K562 (cell line): ENCODE results near the gene TIGAR. TPM values are rescaled to one million over a fixed set of nuclear protein-coding genes. Genes with fewer than 3 reads are reported as not detected.

ENCODE experiments used
- ATAC-seq: fragments of 200-7000 bp; cut with Tn5 transposase; 3 replicates; pipeline ENCODE4 v1.9.1; 2020; ENCODE audit warnings: moderate library complexity
- BruUV-seq: library from RNA; stranded (reverse); fragments of 400-500 nt; replicated peaks from 2 replicates; lab custom pipeline; 2021; lab: Mats Ljungman, UMichigan
- CTCF ChIA-PET: fragments of 300-600 bp; formaldehyde crosslinking; extraction: SDS; loops from one replicate; lab custom pipeline; 2021; ENCODE audit warnings: low intra/inter-chr PET ratio; lab: Yijun Ruan, JAX
- POLR2A ChIA-PET: fragments of 300-600, 350-650 bp; sonication (Branson Sonifier 250); formaldehyde crosslinking; extraction: SDS; loops from one replicate; lab custom pipeline; 2021; ENCODE audit warnings: antibody characterized with exemption, inconsistent platforms; lab: Yijun Ruan, JAX
- DNase-seq, 4 experiments: peaks; one replicate each; pipeline versions ENCODE4 v3.0.0 to v3.0.0-alpha.2; 2011 to 2018; ENCODE audit warnings: low spot score in 3 of 4, mixed read lengths in 3 of 4; ENCODE audit errors: extremely low read depth in 1 of 4
- FAIRE-seq: peaks from 2 replicates; lab custom pipeline; 2011; peaks lifted over from hg19 to GRCh38; lab: Jason Lieb, UNC
- H2AFZ ChIP-seq: 2 replicates; pipeline ENCODE4 v1.6.0; 2011; ENCODE audit warnings: low read depth, low read length, control low read depth, inconsistent platforms
- H3K27ac ChIP-seq: fragments of 200-600 bp; 3 replicates; pipeline ENCODE4 v1.8.0; 2011; ENCODE audit warnings: low read depth, mild to moderate bottlenecking, control low read depth, inconsistent platforms, low read length, moderate library complexity, mixed read lengths; ENCODE audit errors: extremely low read depth
- H3K27me3 ChIP-seq, 2 experiments: fragments of 300-600 bp in 1 of 2; 2 replicates in 1 of 2; 3 replicates in 1 of 2; pipeline versions ENCODE4 v1.6.0 to v1.8.0; 2011; ENCODE audit warnings: inconsistent platforms in 2 of 2, low read length in 2 of 2, mild to moderate bottlenecking in 1 of 2, mixed read lengths in 1 of 2, moderate library complexity in 1 of 2; ENCODE audit not compliant: control insufficient read depth in 2 of 2, insufficient read depth in 2 of 2
- H3K36me3 ChIP-seq: fragments of 300-600 bp; 3 replicates; pipeline ENCODE4 v1.8.0; 2011; ENCODE audit warnings: mild to moderate bottlenecking, low read length, inconsistent platforms; ENCODE audit not compliant: control insufficient read depth, insufficient read depth
- H3K4me1 ChIP-seq, 2 experiments: fragments of 200-600 bp in 1 of 2; replicated peaks in 1 of 2; 2 replicates in 1 of 2; 3 replicates in 1 of 2; pipeline versions ENCODE4 v1.5.1 to v1.8.0; 2011; ENCODE audit warnings: inconsistent platforms in 2 of 2, low read length in 2 of 2, mild to moderate bottlenecking in 1 of 2, mixed read lengths in 1 of 2, moderate library complexity in 1 of 2; ENCODE audit not compliant: control insufficient read depth in 2 of 2, insufficient read depth in 2 of 2
- H3K4me2 ChIP-seq: 2 replicates; pipeline ENCODE4 v1.6.1; 2011; ENCODE audit warnings: low read length, control low read depth, inconsistent platforms, mixed read lengths; ENCODE audit not compliant: insufficient read depth
- H3K4me3 ChIP-seq: fragments of 200-600 bp; sonication (generic), shearing (Covaris generic); 2 replicates; pipeline ENCODE4 v1.5.1; 2016; ENCODE audit warnings: control low read depth, inconsistent platforms
- H3K79me2 ChIP-seq: fragments of 200-600 bp; 3 replicates; pipeline ENCODE4 v1.8.0; 2011; ENCODE audit warnings: low read length, inconsistent platforms; ENCODE audit not compliant: control insufficient read depth, insufficient read depth
- H3K9ac ChIP-seq, 2 experiments: 2 replicates each; pipeline versions ENCODE4 v1.6.0 to v1.6.1; 2011; ENCODE audit warnings: low read depth in 2 of 2, low read length in 2 of 2, control low read depth in 1 of 2, inconsistent platforms in 1 of 2, mild to moderate bottlenecking in 1 of 2, mixed read lengths in 1 of 2; ENCODE audit not compliant: insufficient read depth in 1 of 2
- H3K9me1 ChIP-seq: one replicate; pipeline ENCODE4 v1.6.0; 2011; ENCODE audit warnings: inconsistent platforms, mild to moderate bottlenecking, low read length, moderate library complexity; ENCODE audit not compliant: control insufficient read depth, insufficient read depth
- H3K9me3 ChIP-seq: replicated peaks from 2 replicates; pipeline ENCODE4 v1.5.1; 2011; ENCODE audit warnings: low read depth, low read length, inconsistent platforms; ENCODE audit not compliant: control insufficient read depth, insufficient read depth
- H4K20me1 ChIP-seq: replicated peaks from 2 replicates; pipeline ENCODE4 v1.6.1; 2011; ENCODE audit warnings: low read length, inconsistent platforms, mixed read lengths; ENCODE audit not compliant: control insufficient read depth, insufficient read depth
- DNMT1 ChIP-seq: fragments of 450-650 bp; IDR thresholded peaks from 2 replicates; pipeline ENCODE4 v1.6.1; 2016; ENCODE audit warnings: antibody characterized with exemption, mild to moderate bottlenecking
- POLR2G ChIP-seq: fragments of 200-400 bp; formaldehyde crosslinking; IDR thresholded peaks from 2 replicates; pipeline ENCODE4 v1.6.1; 2017; ENCODE audit warnings: low read depth, mild to moderate bottlenecking, antibody characterized with exemption, low read length, moderate library complexity
- TAF9B ChIP-seq: fragments of 450-650 bp; IDR thresholded peaks from 2 replicates; pipeline ENCODE4 v1.6.1; 2018; ENCODE audit warnings: mild to moderate bottlenecking; ENCODE audit not compliant: partially characterized antibody
- WGBS: fragments of 100-300 bp; shearing (Covaris generic); methylation state at CpG from one replicate; pipeline ENCODE4 v1.1.6; 2016; ENCODE audit warnings: low coverage, mixed read lengths; ENCODE audit not compliant: insufficient coverage; ENCODE audit errors: missing lambda C conversion rate; 5-methylcytosine and 5-hydroxymethylcytosine counted together
- in situ Hi-C: fragments of 300-500 bp; cut with MboI; formaldehyde crosslinking; loops from 4 replicates; pipeline ENCODE4 v1.15.0; 2018; ENCODE audit warnings: inconsistent platforms, mixed read lengths
- intact Hi-C: fragments of 100-400 bp; cut with micrococcal nuclease; formaldehyde crosslinking; loops from 2 replicates; pipeline ENCODE4 v1.14.2; 2022
- polyA plus RNA-seq, 8 experiments: library from polyadenylated mRNA; depleted of rRNA in 4 of 8; stranded (reverse) in 5 of 8; unstranded in 3 of 8; fragments of >200 nt; fragmentation: Nextera tagmentation in 2 of 8; fragmentation: Illumina TruSeq in 1 of 8; extraction: Ambion mirVana in 2 of 8; extraction: Trizol in 1 of 8; gene quantifications; 2 replicates each; pipeline versions ENCODE4 v1.2.1 to v1.2.3, GENCODE V29; 2011 to 2014; ENCODE audit warnings: inconsistent platforms in 1 of 8, missing spikeins in 1 of 8
- total RNA-seq, 7 experiments: library from RNA; depleted of rRNA in 6 of 7; stranded (reverse); fragments of >200 nt in 6 of 7; fragmentation: Illumina TruSeq in 2 of 7; extraction: Trizol in 2 of 7; gene quantifications; 2 replicates each; pipeline versions ENCODE4 v1.2.1 to v1.2.3, GENCODE V29; 2011 to 2021; ENCODE audit warnings: low replicate concordance in 1 of 7

Gene TIGAR
- total and polyA plus RNA-seq, 9 of the 15 experiments (the other 6 are each of a cell fraction or from before 2014, with no cell fraction given), result 0.11 to 1.0 (median 0.53) TPM; not detected in 2

GRCh38 chr12:4289998-4290790 is 30.8 kb upstream of the TIGAR start:
- Histone ChIP-seq H3K4me2 (no peak overlapping the region), H2AFZ (no peak overlapping the region), H3K9me3 (no peaks in the 10 kb centered on the region), H3K36me3 (peaks cover 99% of the 10 kb centered on the region), H3K9me1 (no peaks in the 10 kb centered on the region), H4K20me1 (peaks cover 9% of the 10 kb centered on the region; the same call in 1 of the 2 replicates), H3K27ac (no peak overlapping the region), H3K27me3 (no peaks in the 10 kb centered on the region), H3K9ac (no peak overlapping the region), H3K4me3 (no peak overlapping the region), H3K4me1 (no peaks in the 10 kb centered on the region), H3K79me2 (peaks cover 67% of the 10 kb centered on the region)
- ATAC-seq, result no peak
- DNase-seq, result no peak
- WGBS, result 94% methylated on average over 24 of the region's 28 CpGs
- FAIRE-seq, result no peak
- POLR2A ChIA-PET, result interaction anchor here (0.6 to 1.5 kb wide), 3 partner anchors 14 to 1220 kb away, joined by 3 read pairs; no protein-coding TSS in a partner anchor
- in situ Hi-C loops (loop anchor here (25.0 kb wide), 1 partner anchor 403 kb away; no protein-coding TSS in a partner anchor), intact Hi-C loops (no loop called here)
- TF ChIP-seq POLR2G (0 out of 2 replicates have a peak, but pooled peaks have one; percentile 44), DNMT1 (no peak), TAF9B (no peak)
- BruUV-seq, result no TSS peak
- CTCF ChIA-PET, result no interaction called here
